GM19324 (cell line): ENCODE measurements around the gene TBC1D21.

ENCODE experiments used
- ATAC-seq: cut with Tn5 transposase; IDR thresholded peaks from one replicate; pipeline ENCODE4 v1.9.1; 2021; ENCODE audit warnings: mild to moderate bottlenecking, moderate library complexity; ENCODE audit not compliant: unreplicated experiment, low FRiP score

TBC1D21 gene

DNA sequence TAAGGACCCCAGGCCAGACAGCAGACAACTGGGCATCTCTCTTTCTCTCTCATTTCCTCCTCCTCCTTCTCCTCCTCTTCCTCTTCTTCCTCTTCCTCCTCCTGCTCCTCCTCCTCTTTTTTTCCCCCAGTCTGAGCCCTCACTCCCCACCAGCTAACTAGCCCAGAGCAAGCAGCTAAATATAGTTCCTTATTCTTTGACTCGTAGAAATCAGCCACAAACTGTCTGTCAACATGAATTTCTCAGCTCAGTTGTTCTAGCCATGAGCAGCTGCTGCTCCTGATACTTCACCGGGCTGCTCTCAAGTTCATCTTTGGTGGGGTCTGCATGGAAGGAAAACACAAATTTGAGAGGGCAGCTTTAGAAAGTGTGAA, 33.7 kb downstream of the TBC1D21 start:
- no peak for ATAC-seq

DNA sequence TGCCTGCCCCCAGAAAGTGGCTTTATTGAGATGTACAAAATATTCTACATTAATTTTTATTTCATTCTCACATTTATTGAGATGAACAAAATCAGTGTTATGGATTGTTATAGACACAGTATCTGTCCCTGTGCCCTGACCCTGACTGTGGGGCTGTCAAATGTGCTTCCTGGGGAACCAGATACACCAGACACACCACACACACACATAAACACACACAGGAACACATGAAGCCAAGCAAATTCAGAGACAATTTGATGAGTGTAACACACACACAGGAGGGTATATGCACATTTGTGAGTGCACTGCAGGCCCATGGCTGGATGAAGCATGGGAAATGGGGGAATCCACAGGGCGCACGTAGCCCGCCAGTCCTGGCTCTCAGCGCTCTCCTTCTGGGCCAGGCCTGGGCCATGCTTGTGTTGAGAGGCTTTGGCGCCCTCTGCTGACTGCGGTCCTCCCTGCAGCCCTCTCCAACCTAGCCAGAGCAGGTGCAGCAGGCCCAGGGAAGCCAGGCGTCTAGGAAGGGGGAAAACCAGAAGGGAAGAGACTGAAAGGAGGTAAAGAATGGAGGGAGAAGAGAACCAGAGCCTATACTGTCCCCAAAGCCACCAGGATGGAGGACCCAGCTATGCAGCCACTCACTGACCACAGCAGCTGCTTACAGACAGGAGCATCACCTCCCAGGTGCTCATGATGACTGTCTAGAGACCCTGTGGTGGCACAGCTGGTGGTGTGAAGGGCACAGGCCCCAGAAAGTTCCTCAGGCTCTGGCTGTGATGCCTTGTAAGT, 34.9 kb downstream of the TBC1D21 start:
- peak; percentile 60 for ATAC-seq

DNA sequence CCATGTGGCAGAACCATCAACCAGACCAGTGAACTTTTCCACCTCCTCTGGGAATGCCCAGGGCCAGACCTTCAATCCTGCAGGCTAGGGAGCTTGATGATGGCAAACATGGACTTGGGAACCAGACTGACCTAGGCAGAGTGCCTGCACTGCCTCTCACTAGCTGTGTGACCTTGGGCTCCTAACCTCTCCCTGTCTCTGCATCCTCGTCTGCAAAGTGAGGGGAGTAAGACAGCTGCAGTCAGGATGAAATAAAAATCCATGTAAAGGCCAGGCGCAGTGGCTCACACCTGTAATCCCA, 35.4 kb downstream of the TBC1D21 start:
- no peak for ATAC-seq

DNA sequence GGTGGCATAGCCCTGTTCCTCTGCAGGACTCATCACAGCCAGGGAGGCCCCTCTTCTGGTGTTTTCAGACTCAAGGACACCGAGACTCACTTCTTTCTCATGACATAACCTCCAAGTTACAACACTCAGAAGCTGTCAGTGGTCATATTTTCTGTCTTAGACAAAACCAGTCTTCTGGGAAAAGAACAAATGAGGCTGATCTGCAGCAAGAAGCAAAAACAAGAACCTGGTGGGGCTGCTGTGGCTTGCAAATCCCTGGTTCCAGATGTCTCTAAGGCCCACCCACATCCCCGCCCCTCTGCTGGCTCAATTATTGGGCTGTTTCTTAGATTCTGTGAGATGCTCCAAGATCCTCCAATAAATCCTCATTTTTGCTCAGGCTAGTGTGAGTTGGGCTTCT, 36.3 kb downstream of the TBC1D21 start:
- no peak for ATAC-seq

DNA sequence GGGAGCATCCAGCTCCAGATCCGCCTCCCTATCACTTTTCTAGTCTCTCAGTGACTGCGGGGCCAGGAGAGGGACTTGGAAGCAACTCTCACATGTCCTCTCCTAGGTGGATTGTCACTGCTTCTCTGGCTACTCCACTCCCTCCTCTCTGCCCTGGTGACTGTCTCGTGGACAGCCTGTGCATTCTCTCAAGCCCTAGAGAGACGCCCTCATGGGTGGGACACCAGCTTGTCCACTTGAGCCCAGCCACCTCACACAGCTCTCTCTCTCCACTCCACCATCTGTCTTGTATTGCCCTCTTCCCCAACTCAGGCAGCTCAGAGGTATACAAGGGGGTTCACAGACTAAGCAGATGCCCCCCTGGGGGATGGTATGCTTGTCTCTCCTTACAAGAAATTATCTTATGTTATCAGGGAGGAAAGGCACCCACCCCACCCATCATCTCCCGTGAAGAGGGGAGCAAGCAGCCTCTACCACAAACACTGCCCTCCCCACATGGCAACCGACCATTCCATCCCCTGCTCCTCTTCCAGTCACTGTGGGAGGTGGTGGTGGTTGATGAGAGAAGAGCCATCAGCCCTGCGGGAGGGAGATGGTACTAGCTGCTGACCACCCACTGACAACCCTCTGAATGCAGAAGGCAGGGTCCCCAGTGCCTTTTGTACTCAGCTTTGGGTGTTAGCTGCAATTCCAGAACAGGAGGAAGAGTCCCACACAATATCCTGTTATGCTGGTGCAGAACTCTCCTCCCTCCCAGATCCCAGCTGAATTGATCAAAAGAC, 37.3 kb downstream of the TBC1D21 start:
- ATAC-seq, result no peak

DNA sequence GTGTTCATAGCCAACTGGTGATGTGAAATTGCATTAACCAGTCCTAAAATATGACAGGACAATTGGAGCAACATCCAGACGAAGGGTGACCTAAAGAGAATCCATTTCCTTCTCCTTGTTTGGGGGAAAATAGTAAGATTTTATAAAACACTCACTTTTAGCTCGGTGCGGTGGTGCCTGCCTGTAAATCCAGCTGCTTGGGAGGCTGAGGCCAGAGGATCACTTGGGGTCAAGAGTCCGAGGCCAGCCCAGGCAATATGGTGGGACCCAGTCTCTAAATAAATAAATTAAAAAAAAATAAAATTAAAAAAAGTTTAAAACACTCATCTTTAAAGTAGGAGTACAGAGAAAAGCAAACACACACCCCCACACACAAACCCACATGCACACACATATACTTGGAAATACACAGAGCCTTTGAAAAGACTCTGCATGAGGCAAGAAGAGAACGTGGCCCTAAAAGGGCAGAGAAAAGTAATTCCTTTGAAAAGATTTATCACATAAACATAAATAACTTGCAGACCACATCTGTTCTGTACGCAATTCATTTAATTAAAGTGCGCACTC, 38.7 kb downstream of the TBC1D21 start:
- ATAC-seq, result no peak

DNA sequence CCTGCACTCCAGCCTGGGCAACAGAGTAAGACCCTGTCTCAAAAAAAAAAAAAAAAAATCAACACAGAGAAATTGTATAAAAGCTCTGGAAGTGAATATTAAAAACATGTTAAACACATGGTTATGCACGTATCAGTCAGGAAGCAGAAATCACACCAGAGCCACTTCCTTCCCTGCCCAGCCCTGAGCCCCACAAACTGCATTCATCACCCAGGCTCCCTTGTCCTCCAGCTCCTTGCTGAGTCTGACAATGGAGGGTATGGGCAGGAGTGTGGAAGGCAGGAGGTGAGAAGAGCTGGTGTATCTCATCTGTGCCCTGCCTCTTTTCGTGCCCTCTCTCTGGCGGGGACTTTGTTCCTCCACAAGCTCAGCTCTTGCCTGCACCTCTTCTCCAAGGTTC, 40.8 kb downstream of the TBC1D21 start:
- ATAC-seq, result no peak

DNA sequence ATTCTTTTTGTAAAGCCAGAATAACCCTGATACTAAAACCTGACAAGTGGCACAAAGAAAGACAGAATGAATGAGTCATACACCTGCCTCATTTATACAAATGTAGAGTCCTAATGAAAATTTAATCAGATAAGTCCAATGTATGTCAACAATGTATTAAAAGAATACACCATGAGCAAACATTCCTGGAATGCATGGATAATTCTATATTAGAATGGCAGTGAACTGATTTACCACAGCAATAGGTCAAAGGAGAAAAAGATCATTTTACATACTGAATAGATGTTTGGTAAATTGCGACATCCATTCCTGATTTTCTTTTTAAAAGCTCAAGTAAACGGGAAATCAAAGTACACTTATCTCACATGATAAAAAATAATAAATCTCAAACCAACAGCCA, 41.7 kb downstream of the TBC1D21 start:
- ATAC-seq, result no peak

DNA sequence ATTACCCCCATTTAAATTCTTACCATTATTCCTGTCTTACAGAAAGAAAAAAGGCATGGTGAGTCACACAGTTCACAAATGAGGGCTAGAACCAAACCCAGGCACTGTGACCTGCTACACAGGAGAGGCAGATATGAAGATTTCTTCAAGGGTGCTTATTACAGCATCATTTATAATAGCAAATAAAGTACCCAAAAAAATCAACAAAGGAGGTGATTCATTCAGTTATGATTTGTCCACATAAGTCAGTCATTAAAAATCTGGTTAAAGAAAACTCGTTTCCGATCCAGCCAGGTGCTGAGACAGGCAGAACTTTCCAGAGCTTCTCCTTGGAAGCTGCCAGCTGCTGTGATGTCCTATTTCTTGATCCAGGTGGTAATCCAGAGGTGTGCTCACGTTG, 45.4 kb downstream of the TBC1D21 start:
- ATAC-seq, result no peak

DNA sequence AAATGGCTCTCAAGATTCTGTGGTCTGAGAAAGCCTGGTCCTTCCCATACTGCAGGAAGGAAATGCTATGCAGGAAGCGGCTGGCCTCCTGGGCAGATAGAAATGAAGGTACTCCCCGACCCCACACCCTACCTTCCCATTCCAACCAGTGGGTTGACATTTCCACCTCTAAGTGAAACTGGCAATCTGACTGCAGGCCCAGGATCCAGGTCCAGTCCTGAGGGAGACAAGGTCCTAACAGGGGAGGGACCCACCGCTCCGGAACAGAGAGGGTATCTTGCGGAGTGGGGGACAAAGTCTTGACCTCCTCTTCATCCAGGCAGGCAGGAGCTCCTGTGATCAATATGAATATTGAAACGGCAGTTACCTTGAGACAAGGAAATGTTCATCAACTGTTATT, 46.3 kb downstream of the TBC1D21 start:
- ATAC-seq, result no peak

DNA sequence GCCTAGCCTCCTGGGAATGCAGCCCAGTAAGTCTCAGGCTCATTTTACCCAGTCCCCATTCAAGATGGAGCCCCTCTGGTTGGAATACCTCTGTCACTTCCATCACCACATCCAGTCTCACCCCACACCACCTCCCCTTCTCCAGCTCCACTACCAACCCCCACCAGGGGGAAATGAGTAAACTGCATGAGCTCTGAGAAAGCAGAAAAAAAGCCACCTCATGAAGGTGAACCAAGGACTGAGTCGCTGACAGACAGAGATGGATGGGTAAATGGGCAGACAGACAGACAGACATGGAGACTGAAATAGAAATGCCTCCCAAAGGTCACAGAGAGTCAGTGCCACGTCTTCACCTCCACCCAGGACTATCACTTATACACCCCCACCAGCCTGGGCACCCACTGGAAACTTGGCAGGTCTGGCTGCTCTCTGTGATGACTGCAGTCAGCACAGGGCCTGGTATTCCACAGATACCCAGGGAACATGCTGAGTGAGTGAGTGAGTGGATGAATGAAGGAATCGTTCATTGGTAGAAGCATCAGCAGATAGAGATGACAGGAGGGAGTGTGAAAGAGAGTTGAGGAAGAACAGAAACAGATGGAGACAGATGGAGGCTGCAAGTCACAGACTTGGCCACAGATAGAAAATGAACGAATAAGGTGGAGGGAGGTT, 48.0 kb downstream of the TBC1D21 start:
- ATAC-seq, result no peak

DNA sequence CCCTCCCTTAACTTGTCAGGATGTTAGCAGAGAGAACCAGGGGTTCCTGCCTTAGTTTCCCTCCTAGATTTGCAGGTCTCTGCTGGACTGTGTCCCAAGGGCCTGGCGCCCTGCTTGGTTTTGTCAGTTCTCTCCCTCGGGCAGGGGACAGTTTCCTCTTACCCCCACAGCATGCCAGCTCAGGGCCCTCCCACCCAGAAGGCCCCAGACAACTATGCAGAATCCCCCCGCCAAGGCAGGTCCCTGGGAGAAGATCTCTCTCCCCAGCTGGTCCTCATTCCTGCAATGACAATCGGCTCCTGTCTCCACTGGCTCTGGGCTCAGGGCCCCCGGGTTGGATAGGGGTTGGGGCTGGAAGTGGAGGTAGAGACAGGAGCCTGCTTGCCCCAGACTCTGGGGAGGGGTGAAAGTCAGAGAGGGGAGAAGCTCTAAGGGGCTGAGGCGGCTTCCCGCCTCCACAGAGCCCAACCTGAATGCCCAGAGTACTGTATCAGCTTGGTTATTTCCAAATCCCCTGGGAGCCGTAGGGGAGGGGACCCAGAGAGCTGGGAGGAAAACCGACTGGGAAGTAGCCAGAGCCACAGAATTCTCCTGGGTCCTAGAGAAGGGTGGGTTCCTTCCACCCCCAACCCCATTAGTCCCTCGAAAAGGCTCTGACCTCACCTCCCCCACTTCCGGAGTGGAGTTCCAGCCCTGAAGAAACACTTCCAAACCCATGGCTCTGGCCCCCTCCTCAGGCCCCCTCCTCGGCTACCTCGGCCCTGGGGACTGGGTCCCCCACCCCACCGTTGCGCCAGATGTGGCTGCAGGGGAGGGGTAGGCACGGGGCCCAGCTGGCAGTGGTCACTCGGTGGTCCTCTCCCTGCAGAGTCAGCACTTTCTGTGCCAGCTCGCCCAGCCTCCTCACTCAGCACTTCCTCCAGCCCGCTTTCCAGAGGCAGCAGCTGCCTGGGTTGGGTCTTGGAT, 49.1 kb downstream of the TBC1D21 start:
- ATAC-seq, result no peak

DNA sequence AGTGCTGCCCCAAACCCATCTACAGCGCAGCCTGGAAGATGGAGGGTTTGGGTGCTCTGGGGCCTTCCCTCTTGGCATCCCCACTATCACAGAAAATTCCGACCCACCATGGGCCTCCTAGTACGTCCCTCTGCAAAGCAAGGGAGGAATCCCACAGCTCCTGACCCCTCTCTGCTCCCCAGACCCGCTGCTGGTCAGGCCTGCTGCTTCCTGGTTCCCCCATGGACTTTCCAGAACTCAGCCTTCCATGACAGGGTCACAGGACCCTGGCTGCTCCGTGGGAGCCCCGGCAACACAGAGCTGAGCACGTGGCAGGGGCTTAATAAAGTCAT, 49.8 kb downstream of the TBC1D21 start:
- ATAC-seq, result no peak

DNA sequence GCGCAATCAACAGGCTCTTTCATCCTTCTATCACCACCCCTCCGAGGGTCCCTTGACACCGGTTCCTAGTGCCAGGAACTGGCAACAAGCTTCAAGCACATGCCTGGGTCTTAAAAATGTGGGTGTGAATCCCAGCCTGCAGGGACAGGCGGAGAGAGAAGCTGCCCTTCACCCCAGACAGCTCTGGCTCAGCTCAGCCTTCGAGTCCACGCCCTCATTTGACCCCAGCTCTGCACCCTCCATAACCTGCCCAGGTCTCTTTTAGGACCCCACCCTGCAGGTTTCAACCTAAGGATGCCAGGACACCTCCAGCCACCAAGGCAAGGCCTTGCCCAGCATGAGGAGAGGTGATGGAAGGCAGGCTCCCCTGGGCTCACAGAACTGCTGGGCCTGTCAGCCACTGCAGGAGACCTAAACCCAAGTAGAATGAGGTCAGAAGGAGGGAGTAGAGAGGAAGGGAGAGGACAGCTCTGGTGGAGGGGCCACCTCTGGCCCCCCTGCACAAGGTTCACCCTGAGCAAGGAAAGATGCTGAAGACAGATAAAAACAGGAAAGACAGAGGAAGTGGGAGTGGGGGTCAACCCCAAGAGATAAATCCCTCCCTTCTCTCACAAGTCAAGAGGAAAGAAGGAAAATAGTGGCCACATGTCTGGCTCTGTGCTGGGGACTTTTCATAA, 50.3 kb downstream of the TBC1D21 start:
- ATAC-seq, result no peak

DNA sequence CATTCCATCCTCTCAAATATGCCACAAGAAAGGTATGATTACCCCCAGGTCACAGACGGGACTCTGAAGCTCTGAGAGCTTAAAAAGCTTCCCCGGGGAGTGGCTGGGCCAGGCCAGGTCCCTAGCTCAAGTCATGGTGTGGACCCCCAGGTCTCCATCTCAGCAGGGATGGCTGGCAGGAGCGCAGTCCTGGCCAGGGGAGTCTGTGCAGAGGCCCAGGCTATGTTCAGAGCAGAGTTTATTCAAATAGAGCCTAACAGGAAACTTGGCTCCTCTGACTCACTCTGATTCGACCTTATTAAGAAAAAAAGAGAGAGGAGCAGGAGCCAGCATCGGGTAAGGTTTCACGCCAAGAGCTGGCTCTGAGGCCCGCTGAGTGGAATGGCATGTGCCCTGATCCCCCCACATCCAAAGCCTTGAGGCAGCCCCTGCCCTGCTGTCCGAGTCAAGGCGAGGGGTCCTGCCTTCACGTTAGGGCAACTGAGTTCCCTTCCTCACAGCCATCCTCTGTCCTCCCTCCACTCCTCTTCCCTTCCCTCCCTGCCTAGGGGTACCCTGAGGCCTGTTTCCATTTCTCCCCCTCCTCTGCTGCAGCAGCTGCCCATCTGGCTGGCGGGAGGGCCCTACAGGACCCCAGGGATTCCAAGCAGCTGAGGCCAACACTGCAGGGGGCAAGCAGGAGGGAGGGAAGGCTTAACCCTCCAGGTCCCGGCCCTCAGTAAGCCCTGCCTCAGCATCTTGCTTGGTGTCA, 51.0 kb downstream of the TBC1D21 start:
- ATAC-seq, result no peak

DNA sequence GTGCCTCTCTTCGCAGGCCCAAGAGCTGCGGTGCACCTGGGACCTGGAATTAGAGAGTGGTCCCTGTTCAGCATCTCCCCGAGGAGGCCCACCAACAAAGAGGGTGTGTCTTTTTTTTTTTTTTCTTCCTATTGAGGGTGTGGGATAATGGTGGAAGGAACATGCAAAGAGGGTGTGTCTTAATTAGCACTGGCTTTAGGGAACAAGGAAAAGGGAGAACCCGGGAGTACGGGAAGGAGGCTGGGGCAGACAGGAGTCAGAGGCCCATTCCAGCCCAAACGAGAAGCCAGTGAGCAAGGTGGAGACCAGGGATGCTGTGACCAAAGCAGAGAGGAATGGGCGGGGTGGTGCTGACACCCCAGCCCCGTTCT, 52.5 kb downstream of the TBC1D21 start:
- no peak for ATAC-seq

DNA sequence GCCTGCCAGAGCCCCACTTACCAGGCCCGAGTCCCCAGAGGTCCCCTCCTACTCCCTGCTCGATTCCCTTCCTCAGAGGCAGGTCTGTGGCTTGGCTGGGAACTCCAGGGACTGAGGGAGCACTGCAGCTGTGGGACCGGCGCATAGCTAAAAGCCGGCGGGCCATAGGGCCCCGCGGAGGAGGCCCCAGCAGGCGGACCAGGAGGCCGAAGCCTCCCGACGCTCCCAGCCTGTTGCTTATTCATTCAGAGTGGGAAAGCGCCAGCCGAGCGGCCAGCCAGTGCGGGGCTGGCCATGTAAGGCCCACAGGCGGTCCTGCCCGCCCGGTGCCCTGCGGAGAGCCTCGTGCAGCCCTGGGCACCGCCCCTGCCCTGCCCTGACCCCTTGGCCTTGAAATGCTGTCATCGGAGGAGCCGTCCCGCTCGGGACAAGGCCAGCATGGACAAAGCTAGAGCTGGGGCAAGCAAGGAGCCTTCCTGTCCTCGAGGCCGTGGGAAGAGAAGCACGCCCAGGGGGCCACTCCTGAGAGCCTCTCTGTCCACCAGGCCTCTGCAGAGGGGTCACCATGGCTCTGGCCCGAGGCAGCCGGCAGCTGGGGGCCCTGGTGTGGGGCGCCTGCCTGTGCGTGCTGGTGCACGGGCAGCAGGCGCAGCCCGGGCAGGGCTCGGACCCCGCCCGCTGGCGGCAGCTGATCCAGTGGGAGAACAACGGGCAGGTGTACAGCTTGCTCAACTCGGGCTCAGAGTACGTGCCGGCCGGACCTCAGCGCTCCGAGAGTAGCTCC, 53.0 kb downstream of the TBC1D21 start, which contains the start of gene LOXL1:
TSS of gene LOXL1 (plus strand) at position 244 of the 784 bp plus-strand sequence. CDS start at position 566, 322 bp downstream.
- no peak for ATAC-seq

DNA sequence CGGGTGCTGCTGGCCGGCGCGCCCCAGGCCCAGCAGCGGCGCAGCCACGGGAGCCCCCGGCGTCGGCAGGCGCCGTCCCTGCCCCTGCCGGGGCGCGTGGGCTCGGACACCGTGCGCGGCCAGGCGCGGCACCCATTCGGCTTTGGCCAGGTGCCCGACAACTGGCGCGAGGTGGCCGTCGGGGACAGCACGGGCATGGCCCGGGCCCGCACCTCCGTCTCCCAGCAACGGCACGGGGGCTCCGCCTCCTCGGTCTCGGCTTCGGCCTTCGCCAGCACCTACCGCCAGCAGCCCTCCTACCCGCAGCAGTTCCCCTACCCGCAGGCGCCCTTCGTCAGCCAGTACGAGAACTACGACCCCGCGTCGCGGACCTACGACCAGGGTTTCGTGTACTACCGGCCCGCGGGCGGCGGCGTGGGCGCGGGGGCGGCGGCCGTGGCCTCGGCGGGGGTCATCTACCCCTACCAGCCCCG, 53.7 kb downstream of the TBC1D21 start:
- ATAC-seq, result no peak
